Central memory CD8-positive, alpha-beta T cell (primary cell): ENCODE results near the gene NPAS4.
"Not testable (repeated sequence)": the region's sequence is repeated elsewhere in the genome, so short reads cannot be mapped to it uniquely, and the experiment has no call there.

Source experiments
- ATAC-seq: fragments of 150-1000 bp; cut with Tn5 transposase; replicated peaks from 2 replicates; pipeline ENCODE4 v1.10.0; 2022; ENCODE audit warnings: mild to moderate bottlenecking, moderate FRiP score, moderate number of reproducible peaks; ENCODE audit not compliant: poor library complexity, severe bottlenecking; ENCODE audit errors: extremely low read depth
- DNase-seq, 2 donors: peaks; one replicate each; pipeline ENCODE4 v3.0.0; 2021; ENCODE audit warnings: low spot score in 2 of 2
- H3K27ac Mint-ChIP-seq: one replicate; pipeline ENCODE4 v1.8.0; 2022; ENCODE audit warnings: low read depth, mild to moderate bottlenecking, moderate library complexity, mixed read lengths
- H3K27me3 Mint-ChIP-seq: one replicate; pipeline ENCODE4 v1.8.0; 2022; ENCODE audit warnings: mixed read lengths
- H3K36me3 Mint-ChIP-seq: one replicate; pipeline ENCODE4 v1.8.0; 2022; ENCODE audit warnings: mild to moderate bottlenecking, moderate library complexity, mixed read lengths; ENCODE audit not compliant: insufficient read depth
- H3K4me1 Mint-ChIP-seq: one replicate; pipeline ENCODE4 v1.8.0; 2022; ENCODE audit warnings: mixed read lengths
- H3K4me3 Mint-ChIP-seq: one replicate; pipeline ENCODE4 v1.8.0; 2022; ENCODE audit warnings: mild to moderate bottlenecking, moderate library complexity, mixed read lengths
- H3K9me3 Mint-ChIP-seq: one replicate; pipeline ENCODE4 v1.8.0; 2022; ENCODE audit warnings: mixed read lengths

NPAS4 gene

DNA sequence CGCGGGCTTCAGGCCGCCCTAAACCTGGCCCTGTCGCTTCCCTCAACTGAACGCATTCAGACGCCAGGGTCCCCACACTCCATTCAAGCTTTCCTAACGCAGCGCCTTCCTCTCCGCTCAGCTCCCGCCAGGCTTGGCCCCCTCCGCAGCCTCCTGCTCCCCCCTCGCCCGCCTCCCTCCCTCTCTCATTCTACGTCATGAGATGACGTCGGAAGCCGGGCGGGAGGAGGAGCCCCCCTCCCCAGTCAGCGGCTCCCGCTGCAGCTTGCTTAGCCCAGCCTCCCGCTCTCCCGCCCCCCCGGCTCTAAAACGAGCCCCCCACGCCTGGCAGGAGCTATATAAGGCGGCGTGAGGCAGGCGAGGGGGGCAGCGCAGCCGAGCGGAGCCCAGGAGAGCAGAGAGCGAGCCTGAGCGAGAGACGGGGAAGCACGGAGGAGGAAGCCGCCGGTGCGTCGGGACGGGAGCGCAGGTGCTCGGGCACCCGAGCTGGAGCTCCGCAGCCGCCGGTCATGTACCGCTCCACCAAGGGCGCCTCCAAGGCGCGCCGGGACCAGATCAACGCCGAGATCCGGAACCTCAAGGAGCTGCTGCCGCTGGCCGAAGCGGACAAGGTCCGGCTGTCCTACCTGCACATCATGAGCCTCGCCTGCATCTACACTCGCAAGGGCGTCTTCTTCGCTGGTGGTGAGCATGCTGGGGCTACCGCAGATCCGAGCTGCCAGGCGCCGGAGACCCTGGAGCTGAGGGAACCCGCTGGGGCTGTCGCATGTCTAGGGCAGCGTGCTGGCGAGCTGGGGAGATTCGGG is at the start of gene NPAS4:
Gene NPAS4 (plus strand): TSS at position 365 of the 806 bp plus-strand sequence. CDS start 145 bp downstream, at position 510.
- Mint-ChIP-seq H3K4me1 (peaks cover 13% of the 10 kb centered on the region), H3K27me3 (peaks cover 38% of the 10 kb centered on the region), H3K4me3 (no peak within 1 kb of the TSS), H3K36me3 (peaks cover 12% of the 10 kb centered on the region), H3K9me3 (peaks cover 11% of the 10 kb centered on the region), H3K27ac (peak within 1 kb of the TSS; percentile 77)
- DNase-seq: no peak
- no peak for ATAC-seq

DNA sequence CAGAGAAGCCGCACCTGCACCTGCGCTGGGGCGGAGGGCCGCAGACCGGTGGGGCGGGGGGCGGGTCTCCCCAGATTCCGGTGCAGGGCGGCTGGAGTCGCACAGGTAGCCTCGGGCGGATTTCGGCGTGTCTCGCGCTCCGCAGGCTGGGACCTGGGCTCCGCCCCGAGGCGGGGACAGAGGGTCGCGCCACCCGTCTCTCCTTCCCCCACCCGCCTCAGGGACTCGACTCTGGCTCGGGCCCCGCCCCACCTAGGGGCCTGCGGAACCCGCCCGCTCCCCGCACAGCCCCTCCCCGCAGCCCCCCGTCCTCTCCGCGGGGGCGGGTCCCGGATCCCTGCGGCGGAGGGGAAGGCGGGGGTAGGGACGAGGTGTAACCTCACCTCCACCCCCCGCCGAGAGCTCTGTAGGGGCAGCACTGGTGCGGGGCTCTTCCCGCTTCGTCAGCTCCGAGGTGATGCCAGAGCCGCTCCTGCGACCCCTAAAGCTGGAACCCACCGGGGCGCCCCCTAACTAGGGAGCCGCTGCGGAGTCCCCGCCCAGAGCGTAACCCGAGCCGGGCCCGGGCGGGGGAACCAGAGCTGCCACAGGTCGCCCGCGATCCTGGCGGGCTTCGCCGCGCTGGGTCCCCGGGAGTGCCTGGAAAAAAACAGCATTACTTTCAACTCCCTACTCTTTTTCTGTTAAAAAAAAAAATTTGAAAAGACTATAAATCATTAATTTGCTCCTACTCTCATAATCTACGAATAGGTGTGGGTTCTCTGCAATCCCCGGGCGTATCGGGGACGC is 49.0 kb upstream of the NPAS4 start, which contains the start of gene SLC29A2:
Gene SLC29A2 (minus strand): TSS at position 134 of the 789 bp plus-strand sequence. CDS start 169 bp downstream, outside the sequence.
- Mint-ChIP-seq H3K27me3 (no peaks in the 10 kb centered on the region), H3K4me1 (no peaks in the 10 kb centered on the region), H3K4me3 (peak within 1 kb of the TSS; percentile 74), H3K27ac (peak within 1 kb of the TSS; percentile 51), H3K36me3 (no peaks in the 10 kb centered on the region), H3K9me3 (no peaks in the 10 kb centered on the region)
- peak; percentile 47 to 59 for DNase-seq
- ATAC-seq: peak; percentile 71

DNA sequence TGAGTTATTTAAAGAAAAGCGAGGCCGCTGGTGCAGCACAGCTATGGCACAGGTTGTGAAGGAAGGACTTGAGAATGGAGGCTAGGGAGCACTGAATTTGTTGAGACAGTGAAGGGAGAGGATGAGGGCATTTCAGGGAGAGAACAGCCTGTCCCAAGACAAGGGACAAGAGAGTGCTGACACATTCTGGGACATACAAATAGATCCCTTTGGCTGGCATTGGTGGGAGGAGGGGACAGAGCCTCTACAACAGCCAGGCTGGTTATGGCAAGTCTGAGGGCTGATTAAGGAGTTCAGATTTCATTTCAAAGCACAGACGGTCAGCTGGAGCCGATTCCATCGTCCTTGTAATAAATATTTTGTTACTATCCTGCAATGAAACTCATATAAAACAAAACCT is 47.6 kb upstream of the NPAS4 start:
- H3K4me3 Mint-ChIP-seq: no peak overlapping the region
- no peak overlapping the region for H3K27ac Mint-ChIP-seq
- no peaks in the 10 kb centered on the region for H3K36me3 Mint-ChIP-seq
- H3K27me3 Mint-ChIP-seq: no peaks in the 10 kb centered on the region
- H3K9me3 Mint-ChIP-seq: no peaks in the 10 kb centered on the region
- no peak for ATAC-seq
- DNase-seq: no peak
- H3K4me1 Mint-ChIP-seq: no peaks in the 10 kb centered on the region

DNA sequence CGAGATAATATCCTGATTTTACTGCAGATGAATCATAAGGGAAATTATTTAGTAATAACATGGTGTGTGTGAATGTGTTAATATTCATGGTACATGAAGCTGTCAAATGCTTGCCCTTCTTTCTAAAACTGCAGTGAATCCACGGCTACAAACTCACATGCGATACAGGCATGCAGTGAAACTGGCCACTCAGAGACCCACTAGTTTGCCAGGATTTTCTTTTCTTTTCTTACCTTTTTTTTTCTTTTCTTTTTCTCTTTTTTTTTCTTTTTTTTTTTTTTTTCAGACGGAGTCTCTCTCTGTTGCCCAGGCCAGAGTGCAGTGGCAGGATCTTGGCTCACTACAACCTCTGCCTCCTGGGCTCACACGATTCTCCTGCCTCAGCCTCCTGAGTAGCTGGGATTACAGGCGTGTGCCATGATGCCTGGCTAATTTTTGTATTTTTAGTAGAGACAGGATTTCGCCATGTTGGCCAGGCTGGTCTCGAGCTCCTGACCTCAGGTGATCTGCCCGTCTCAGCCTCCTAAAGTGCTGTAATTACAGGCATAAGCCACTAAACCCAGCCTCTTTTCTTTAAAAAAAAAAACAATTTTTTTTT is 47.0 kb upstream of the NPAS4 start:
- not testable (repeated sequence) for H3K4me1 Mint-ChIP-seq, ATAC-seq, H3K4me3 Mint-ChIP-seq, H3K27me3 Mint-ChIP-seq, H3K9me3 Mint-ChIP-seq, H3K27ac Mint-ChIP-seq, H3K36me3 Mint-ChIP-seq, DNase-seq

DNA sequence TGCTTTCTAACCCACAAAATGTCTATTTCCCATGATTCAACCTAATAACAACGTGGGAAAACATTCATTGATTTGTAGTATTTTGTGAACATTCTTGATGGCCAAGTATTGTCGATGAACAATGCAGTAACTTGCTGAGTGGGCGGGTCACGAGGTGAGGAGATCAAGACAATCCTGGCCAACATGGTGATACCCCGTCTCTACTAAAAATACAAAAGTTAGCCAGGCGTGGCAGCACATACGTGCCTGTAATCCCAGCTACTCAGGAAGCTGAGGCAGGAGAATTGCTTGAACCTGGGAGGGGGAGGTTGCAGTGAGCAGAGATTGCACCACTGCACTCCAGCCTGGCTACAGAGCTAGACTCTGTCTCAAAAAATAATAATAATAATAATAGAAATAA is 40.6 kb upstream of the NPAS4 start:
- not testable (repeated sequence) for H3K4me3 Mint-ChIP-seq, H3K4me1 Mint-ChIP-seq, H3K9me3 Mint-ChIP-seq, H3K27me3 Mint-ChIP-seq, H3K36me3 Mint-ChIP-seq, H3K27ac Mint-ChIP-seq, DNase-seq, ATAC-seq

DNA sequence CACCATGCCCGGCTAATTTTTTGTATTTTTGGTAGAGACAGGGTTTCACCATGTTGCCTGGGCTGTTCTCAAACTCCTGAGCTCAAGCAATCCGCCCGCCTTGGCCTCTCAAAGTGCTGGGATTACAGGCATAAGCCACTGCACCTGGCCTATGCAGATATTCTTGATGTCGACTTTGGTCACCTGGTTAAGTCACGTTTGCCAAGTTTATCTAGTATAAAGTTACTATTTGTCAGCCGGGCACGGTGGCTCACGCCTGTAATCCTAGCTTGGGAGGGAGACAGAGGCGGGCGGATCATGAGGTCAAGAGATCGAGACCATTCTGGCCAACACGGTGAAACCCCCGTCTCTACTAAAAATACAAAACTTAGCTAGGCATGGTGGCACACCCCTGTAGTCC is 36.5 kb upstream of the NPAS4 start:
- not testable (repeated sequence) for H3K9me3 Mint-ChIP-seq, H3K36me3 Mint-ChIP-seq, DNase-seq, H3K27ac Mint-ChIP-seq, H3K27me3 Mint-ChIP-seq, ATAC-seq, H3K4me3 Mint-ChIP-seq
- peaks cover 10% of the 10 kb centered on the region for H3K4me1 Mint-ChIP-seq

DNA sequence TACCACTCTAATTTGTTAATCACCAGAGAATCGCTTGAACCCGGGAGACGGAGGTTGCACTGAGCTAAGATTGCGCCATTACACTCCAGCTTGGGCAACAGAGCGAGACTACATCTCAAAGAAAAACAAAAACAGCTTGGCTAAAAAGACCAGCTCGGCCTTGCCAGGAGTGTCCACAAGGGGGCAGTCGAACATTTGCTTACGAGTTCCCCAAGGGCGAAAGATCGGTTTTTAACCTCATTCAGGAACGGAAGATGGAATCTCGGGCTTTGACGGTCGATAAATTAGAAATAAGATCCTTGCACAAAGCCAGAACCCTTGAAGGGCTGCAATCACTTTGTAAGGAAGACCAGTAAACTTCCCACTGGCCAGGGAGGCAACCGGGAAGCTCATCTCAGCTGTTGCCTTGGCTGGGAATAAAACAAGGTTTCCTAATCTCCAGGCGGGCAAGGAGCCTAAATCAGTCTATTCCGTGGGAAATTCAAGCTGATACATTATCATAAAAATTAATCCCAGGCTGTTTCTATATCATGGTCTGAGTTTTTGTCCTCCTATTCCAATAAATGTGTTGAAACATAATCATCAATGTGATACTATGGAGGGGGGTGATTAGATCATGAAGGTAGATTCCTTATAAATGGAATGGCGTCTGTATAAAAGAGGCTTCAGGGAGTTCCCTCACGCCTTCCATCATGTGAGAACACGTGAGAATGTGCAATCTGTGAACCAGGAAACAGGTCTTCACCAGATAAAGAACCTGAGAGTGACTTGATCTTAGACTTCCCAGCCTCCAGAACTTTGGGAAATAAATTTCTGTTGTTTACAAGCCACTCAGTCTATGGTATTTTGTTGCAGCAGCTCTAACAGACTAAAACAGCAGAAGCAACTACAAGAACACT is 34.4 kb upstream of the NPAS4 start:
- no peak for ATAC-seq
- DNase-seq: peak; percentile 70 to 78
- Mint-ChIP-seq H3K27ac (no peak overlapping the region), H3K36me3 (peaks cover 1% of the 10 kb centered on the region), H3K27me3 (no peaks in the 10 kb centered on the region), H3K9me3 (no peaks in the 10 kb centered on the region), H3K4me1 (peaks cover 10% of the 10 kb centered on the region), H3K4me3 (no peak overlapping the region)

DNA sequence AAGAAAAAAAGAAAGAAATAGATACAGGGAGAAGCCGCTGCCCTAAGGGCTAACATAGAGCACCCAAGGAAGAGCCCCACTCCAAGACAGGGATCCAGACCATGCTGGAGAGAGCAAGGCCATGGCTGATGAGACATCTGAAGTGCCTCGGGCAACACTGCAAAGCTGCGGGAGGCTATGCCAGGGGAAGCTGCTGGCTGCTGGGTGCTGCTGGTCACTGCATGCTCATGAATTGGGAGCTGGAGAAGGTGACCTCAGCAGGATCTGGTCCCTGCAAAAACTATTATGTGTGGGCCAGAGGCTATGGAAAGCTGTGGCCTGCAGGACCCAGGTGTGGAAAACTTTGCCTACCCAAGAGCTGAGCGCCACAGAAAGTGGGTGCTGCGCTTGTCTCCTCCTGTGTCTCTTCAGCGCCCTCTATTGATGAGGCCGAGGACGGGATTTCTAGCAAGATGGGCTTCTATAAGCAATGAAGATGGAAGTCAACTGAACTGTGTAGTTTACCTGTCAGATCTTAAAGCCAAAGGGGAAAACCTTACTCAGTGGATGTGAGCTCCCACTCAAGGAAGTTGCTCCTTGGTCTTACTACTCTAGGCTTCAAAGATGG is 32.0 kb upstream of the NPAS4 start:
- H3K4me3 Mint-ChIP-seq: no peak overlapping the region
- peaks cover 10% of the 10 kb centered on the region for H3K4me1 Mint-ChIP-seq
- no peaks in the 10 kb centered on the region for H3K27me3 Mint-ChIP-seq
- H3K9me3 Mint-ChIP-seq: no peaks in the 10 kb centered on the region
- H3K27ac Mint-ChIP-seq: no peak overlapping the region
- DNase-seq (peak; percentile 59 to 61), ATAC-seq (peak; percentile 60)
- peaks cover 1% of the 10 kb centered on the region for H3K36me3 Mint-ChIP-seq

DNA sequence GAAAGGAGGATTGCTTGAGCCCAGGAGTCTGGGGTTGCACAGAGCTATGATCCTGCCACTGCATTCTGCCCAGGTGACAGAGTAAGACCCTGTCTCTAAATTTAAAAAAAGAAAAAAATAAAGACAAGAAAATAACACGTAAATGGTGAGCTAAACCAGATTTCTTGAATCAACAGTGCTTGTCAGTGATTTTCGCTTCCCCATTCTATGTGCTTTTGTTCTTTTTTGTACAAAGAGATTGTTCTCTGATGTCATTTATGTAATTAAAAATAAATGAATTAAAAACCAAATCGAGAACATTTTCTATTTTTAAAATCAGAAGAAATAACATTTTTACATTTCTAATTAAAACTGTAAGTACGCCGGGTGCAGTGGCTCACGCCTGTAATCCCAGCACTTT is 29.5 kb upstream of the NPAS4 start:
- peaks cover 5% of the 10 kb centered on the region for H3K4me1 Mint-ChIP-seq
- DNase-seq (no peak), ATAC-seq (no peak)
- no peaks in the 10 kb centered on the region for H3K27me3 Mint-ChIP-seq
- H3K4me3 Mint-ChIP-seq: no peak overlapping the region
- no peak overlapping the region for H3K27ac Mint-ChIP-seq
- no peaks in the 10 kb centered on the region for H3K9me3 Mint-ChIP-seq
- H3K36me3 Mint-ChIP-seq: peaks cover 1% of the 10 kb centered on the region

DNA sequence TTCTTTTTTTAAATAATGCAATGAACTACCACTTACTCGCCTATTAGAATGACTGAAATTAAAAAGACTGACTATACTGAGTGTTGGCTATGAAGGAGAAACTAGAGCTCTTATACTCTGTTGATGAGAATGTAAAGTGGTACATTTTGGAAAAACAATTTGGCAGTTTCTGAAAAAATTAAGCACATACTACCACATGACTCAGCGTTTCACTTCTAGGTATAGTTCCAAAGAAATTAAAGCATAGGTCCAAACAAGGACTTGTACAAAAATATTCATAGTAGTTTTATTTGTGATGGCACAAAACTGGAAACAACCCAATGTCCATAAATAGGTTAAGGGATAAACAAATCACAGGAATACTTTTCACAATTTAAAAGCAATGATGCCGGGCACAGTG is 26.9 kb upstream of the NPAS4 start:
- H3K4me3 Mint-ChIP-seq: no peak overlapping the region
- H3K36me3 Mint-ChIP-seq: no peaks in the 10 kb centered on the region
- DNase-seq (no peak), ATAC-seq (no peak)
- no peak overlapping the region for H3K27ac Mint-ChIP-seq
- H3K27me3 Mint-ChIP-seq: no peaks in the 10 kb centered on the region
- peaks cover 3% of the 10 kb centered on the region for H3K4me1 Mint-ChIP-seq
- H3K9me3 Mint-ChIP-seq: no peaks in the 10 kb centered on the region

DNA sequence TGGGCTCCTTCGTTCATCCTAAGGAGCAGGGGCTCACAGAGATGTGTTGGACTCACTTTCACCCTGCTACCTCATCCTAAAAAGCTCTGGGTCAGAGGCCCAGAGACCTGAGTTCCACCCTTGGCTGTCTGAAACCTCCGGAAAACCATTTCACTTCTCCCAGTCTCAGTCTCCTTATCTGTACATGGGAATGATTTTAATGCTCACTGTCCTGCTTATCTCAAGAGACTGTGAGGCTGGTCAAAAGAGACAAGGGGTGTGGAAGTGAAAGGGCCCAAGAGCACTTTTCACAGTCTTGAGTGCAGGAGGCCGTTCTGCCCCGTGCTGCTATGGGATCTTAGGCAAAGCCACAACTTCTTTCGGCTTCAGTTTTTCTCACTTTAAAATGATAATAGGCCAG is 13.2 kb upstream of the NPAS4 start:
- peaks cover 3% of the 10 kb centered on the region for H3K36me3 Mint-ChIP-seq
- peaks cover 58% of the 10 kb centered on the region for H3K27me3 Mint-ChIP-seq
- DNase-seq: no peak
- H3K9me3 Mint-ChIP-seq: no peaks in the 10 kb centered on the region
- H3K27ac Mint-ChIP-seq: no peak overlapping the region
- no peak for ATAC-seq
- peaks cover 5% of the 10 kb centered on the region for H3K4me1 Mint-ChIP-seq
- H3K4me3 Mint-ChIP-seq: no peak overlapping the region
